Endothelial cell of umbilical vein (primary cell): ENCODE data around the gene MBNL2.

Source experiments
- CTCF ChIP-seq, 2 donors: IDR thresholded peaks; 1 replicate in 1 of 2; 2 replicates in 1 of 2; pipeline ENCODE4 v1.5.1; 2011; ENCODE audit warnings: low read length in 2 of 2, mild to moderate bottlenecking in 2 of 2, moderate library complexity in 2 of 2, control low read depth in 1 of 2, inconsistent platforms in 1 of 2, low read depth in 1 of 2; ENCODE audit not compliant: insufficient read depth in 1 of 2; ENCODE audit errors: extremely low read depth in 1 of 2
- EZH2 ChIP-seq: IDR thresholded peaks from 2 replicates; pipeline ENCODE4 v1.6.1; 2012; ENCODE audit warnings: borderline replicate concordance, low read depth, mild to moderate bottlenecking, moderate library complexity, low read length, inconsistent platforms; ENCODE audit not compliant: severe bottlenecking
- MAX ChIP-seq: IDR thresholded peaks from 2 replicates; pipeline ENCODE4 v1.6.1; 2011; ENCODE audit not compliant: insufficient read depth, insufficient read length
- MYC ChIP-seq: IDR thresholded peaks from one replicate; pipeline ENCODE4 v1.6.1; 2011; ENCODE audit warnings: mild to moderate bottlenecking, low read depth, low read length
- POLR2A ChIP-seq: IDR thresholded peaks from 2 replicates; pipeline ENCODE4 v1.6.1; 2012; ENCODE audit warnings: low read depth, mild to moderate bottlenecking, control low read depth, low read length
- POLR2AphosphoS5 ChIP-seq: IDR thresholded peaks from 2 replicates; pipeline ENCODE4 v1.6.1; 2012; ENCODE audit warnings: low read depth, mild to moderate bottlenecking, control low read depth, low read length, moderate library complexity; ENCODE audit not compliant: insufficient read depth

- TF ChIP-seq CTCF (IDR thresholded peaks at IDR 0.05; ENCODE audit: extremely low read depth in 1 of 2, insufficient read depth in 1 of 2, low read depth in 1 of 2, low read length in 2 of 2) (no peak), POLR2A (no peak), EZH2 (no peak), MAX (no peak), MYC (no peak), POLR2AphosphoS5 (no peak)
Observed at GRCh38 chr13:97381189-97381588, 159.1 kb downstream of the MBNL2 start.
